ENCODE data around the gene TP53TG5. TPM values are rescaled to one million over a fixed set of nuclear protein-coding genes. Genes with fewer than 3 reads are reported as not detected.

Gene TP53TG5
- polyA plus RNA-seq, 1 donor (not counting 4 experiments of a cell fraction or from before 2014, with no cell fraction given) = not detected

DNA sequence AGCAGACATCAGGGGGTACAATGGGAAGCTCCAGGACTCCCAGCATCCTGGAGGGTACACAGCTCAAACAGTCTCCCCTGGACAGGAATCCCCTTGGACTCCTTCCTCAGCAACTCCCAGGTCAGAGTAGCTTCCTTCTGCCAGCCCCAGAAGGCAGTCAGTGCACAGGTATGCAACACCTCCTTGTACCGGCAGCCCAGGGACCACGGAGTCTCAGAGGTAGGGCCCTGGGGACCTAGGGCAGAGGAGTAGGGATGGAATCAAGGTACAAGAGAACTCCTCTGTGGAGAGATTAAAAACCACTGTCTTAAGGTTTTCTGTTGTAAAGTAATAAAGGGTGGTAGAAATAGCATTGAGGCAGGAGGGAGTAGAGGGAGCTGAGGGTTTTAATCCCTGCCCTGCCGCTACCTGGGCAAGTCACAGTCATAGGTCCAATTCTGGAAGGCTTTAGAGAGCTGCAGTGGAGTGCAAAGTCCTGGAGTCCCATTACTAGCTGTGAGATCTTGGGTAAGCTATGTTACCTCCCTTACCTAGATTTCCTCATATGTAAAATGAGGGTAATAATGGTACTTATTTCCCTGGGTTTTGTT, 7.5 kb downstream of the TP53TG5 start:
- H3K27ac ChIP-seq (ENCODE audit: control insufficient read depth, insufficient read depth, low read length) = no peak overlapping the region
- peaks cover 9 to 17% of the 10 kb centered on the region in 2 experiments for H3K36me3 ChIP-seq (ENCODE audit: control insufficient read depth in 2 of 2, extremely low read depth in 1 of 2, insufficient read depth in 2 of 2, low read length in 2 of 2)
- H3K4me2 ChIP-seq (ENCODE audit: control insufficient read depth, extremely low read depth, insufficient read depth, low read depth, low read length) = no peak overlapping the region
- H2AFZ ChIP-seq (ENCODE audit: control insufficient read depth, low read length) = no peak overlapping the region
- no peaks in the 10 kb centered on the region for H3K9me1 ChIP-seq (ENCODE audit: control insufficient read depth, extremely low read depth, insufficient read depth, low read length)
- H3K9me3 ChIP-seq (ENCODE audit: control insufficient read depth, low read depth, low read length) = no peaks in the 10 kb centered on the region
- peaks cover 5% of the 10 kb centered on the region for H3K4me1 ChIP-seq (ENCODE audit: control insufficient read depth, extremely low read depth, insufficient read depth, low read length)
- TF ChIP-seq, protein P1, sequence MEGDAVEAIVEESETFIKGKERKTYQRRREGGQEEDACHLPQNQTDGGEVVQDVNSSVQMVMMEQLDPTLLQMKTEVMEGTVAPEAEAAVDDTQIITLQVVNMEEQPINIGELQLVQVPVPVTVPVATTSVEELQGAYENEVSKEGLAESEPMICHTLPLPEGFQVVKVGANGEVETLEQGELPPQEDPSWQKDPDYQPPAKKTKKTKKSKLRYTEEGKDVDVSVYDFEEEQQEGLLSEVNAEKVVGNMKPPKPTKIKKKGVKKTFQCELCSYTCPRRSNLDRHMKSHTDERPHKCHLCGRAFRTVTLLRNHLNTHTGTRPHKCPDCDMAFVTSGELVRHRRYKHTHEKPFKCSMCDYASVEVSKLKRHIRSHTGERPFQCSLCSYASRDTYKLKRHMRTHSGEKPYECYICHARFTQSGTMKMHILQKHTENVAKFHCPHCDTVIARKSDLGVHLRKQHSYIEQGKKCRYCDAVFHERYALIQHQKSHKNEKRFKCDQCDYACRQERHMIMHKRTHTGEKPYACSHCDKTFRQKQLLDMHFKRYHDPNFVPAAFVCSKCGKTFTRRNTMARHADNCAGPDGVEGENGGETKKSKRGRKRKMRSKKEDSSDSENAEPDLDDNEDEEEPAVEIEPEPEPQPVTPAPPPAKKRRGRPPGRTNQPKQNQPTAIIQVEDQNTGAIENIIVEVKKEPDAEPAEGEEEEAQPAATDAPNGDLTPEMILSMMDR (optimal IDR thresholded peaks at IDR 0.05 in 1 of 3, IDR thresholded peaks at IDR 0.05 in 1 of 3, conservative IDR thresholded peaks at IDR 0.05 in 1 of 3; ENCODE audit: extremely low read depth in 1 of 3, insufficient read depth in 2 of 3, low read length in 3 of 3) = no peak
- TF ChIP-seq EZH2 (IDR thresholded peaks at IDR 0.05; ENCODE audit: low read length) = no peak
- dilution Hi-C loops (cut with MboI; ENCODE audit: extremely low pct_ligation_motif_present, low sequenced_read_pairs) = no loop called here
- H3K79me2 ChIP-seq (ENCODE audit: control insufficient read depth, insufficient read depth, low read length) = peaks cover 2% of the 10 kb centered on the region
- H4K20me1 ChIP-seq (ENCODE audit: control insufficient read depth, extremely low read depth, insufficient read depth, low read length) = no peaks in the 10 kb centered on the region
- DNase-seq (ENCODE audit: low read depth, low spot score) (no peak), FAIRE-seq (no peak)
- H3K27me3 ChIP-seq (ENCODE audit: control insufficient read depth, extremely low read depth, insufficient read depth, low read length) = no peaks in the 10 kb centered on the region
- H3K4me3 ChIP-seq (ENCODE audit: control insufficient read depth in 2 of 3, extremely low read depth in 1 of 3, insufficient read depth in 2 of 3, low read depth in 1 of 3, low read length in 3 of 3) = no peak overlapping the region
- no peak overlapping the region for H3K9ac ChIP-seq (ENCODE audit: control insufficient read depth, extremely low read depth, insufficient read depth, low read length)

DNA sequence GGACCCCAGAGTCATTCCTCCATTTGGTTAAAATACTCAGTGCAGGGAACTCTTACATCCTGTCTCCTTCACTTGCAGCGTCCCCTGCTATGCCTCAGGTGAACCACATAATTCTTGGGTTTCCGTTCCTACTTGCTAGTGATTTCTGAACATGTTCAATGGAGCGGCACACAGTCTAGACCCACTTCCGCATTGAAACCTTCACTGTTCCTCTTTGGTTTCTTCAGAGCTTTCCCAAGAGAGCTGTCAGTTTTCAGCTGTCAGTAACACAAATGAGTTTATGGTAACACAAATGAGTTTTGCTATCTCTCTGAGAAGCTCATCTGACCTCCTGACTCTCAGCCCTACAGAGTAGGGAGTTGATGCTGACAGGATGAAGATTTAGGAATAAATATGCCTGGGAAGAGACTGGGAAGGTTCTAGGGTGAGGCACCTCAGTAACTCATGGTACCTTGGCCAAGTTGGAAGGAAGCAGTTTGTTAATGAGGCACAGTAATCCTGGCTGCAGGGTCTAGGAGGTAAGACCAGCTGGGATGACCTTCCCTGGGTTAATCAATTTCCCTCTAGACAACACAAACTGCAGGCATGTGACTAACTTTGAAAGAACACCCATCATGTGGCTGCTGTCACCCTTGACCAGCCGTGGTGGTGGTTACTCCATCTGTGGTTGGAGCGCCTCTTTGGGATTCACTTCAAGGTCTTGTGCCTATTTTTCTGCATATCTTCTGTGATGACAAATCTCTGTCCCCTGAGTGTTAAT, 9.7 kb downstream of the TP53TG5 start:
- no peak overlapping the region for H3K9ac ChIP-seq (ENCODE audit: control insufficient read depth, extremely low read depth, insufficient read depth, low read length)
- H3K9me1 ChIP-seq (ENCODE audit: control insufficient read depth, extremely low read depth, insufficient read depth, low read length) = no peaks in the 10 kb centered on the region
- no peaks in the 10 kb centered on the region for H3K27me3 ChIP-seq (ENCODE audit: control insufficient read depth, extremely low read depth, insufficient read depth, low read length)
- H3K4me3 ChIP-seq (ENCODE audit: control insufficient read depth in 2 of 3, extremely low read depth in 1 of 3, insufficient read depth in 2 of 3, low read depth in 1 of 3, low read length in 3 of 3) = no peak overlapping the region
- H3K4me2 ChIP-seq (ENCODE audit: control insufficient read depth, extremely low read depth, insufficient read depth, low read depth, low read length) = no peak overlapping the region
- dilution Hi-C loops (cut with MboI; ENCODE audit: extremely low pct_ligation_motif_present, low sequenced_read_pairs) = no loop called here
- H3K27ac ChIP-seq (ENCODE audit: control insufficient read depth, insufficient read depth, low read length) = no peak overlapping the region
- no peak overlapping the region for H2AFZ ChIP-seq (ENCODE audit: control insufficient read depth, low read length)
- peaks cover 11% of the 10 kb centered on the region for H3K4me1 ChIP-seq (ENCODE audit: control insufficient read depth, extremely low read depth, insufficient read depth, low read length)
- DNase-seq (ENCODE audit: low read depth, low spot score) (no peak), FAIRE-seq (no peak)
- peaks cover 18% of the 10 kb centered on the region for H3K79me2 ChIP-seq (ENCODE audit: control insufficient read depth, insufficient read depth, low read length)
- H4K20me1 ChIP-seq (ENCODE audit: control insufficient read depth, extremely low read depth, insufficient read depth, low read length) = no peaks in the 10 kb centered on the region
- no peaks in the 10 kb centered on the region for H3K9me3 ChIP-seq (ENCODE audit: control insufficient read depth, low read depth, low read length)
- TF ChIP-seq EZH2 (IDR thresholded peaks at IDR 0.05; ENCODE audit: low read length) = no peak
- TF ChIP-seq, protein P1 (optimal IDR thresholded peaks at IDR 0.05 in 1 of 3, IDR thresholded peaks at IDR 0.05 in 1 of 3, conservative IDR thresholded peaks at IDR 0.05 in 1 of 3; ENCODE audit: extremely low read depth in 1 of 3, insufficient read depth in 2 of 3, low read length in 3 of 3) = no peak
- H3K36me3 ChIP-seq (ENCODE audit: control insufficient read depth in 2 of 2, extremely low read depth in 1 of 2, insufficient read depth in 2 of 2, low read length in 2 of 2) = peaks cover 12 to 23% of the 10 kb centered on the region in 2 experiments

All from keratinocyte (primary cell).